Measurements from ENCODE around the gene B3GAT1.

The B3GAT1 gene

DNA sequence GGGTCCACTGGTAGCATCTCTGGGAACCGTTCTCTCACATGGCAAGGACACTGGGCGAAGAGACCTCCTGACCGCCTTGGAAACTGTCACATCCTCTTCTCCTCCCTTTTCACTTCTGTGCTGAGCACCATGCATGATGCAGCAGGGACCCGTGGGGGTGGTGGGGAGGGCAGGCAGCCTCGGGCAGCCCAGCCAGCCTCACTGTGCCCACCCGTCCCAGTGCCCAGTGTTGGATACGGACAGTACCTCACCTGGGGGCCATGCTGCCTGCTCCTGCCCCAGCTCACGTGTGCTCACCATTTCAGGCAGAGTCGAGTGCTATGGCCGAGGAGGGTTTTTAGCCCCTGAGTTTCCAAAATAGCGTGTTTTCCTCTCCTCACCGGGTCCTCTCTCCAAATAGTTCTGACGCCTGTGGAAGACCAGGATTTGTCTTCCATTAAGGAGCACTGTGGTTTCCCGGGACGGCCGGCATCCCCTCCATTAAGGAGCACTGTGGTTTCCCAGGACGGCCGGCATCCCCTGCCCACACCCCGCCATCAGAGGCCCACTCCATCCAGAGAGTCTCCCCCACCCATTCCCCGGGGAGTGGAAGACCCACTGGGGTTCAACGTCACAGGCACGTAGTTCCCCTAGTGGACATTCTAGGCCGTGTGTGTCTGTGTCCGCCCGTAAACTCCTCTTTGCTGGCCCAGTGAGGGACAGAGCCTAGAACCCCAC is 22.4 kb downstream of the B3GAT1 start:
- no peak for DNase-seq

DNA sequence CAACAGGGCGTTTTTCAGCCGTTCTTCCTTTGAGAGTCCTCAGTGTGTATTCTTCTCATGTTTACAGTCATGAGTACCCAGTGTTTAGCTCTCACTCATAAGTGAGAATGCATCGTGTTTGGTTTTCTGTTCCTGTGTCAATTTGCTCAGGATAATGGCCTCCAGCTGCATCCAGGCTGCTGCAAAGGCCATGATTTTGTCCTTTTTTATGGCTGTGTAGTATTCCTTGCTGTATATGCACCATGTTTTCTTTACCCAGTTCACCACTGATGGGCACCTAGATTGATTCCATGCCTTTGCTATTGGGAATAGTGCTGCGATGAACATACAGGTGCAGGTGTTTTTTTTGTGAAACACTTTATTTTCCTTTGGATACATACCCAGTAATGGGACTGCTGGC is 23.5 kb downstream of the B3GAT1 start:
- DNase-seq, result no peak

DNA sequence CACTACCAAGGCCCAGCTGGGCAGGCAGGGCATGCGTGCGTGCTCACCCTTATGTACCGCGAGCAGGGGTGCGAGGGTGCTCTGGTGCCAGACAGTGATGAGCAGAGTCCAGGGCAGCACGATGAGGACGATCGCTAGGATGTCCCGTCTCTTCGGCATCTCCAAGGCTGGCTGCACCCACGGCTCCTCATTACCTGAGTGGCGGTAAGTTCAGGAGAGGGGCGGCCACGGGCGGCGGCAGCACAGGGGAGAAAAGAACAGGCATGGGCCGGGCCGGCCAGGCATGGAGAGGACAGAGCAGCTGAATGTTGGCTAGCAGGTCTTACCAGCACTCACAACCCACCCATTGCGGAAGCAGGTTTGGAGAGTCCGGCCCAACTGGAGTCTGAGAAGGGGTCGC is 24.5 kb downstream of the B3GAT1 start:
- no peak for DNase-seq

DNA sequence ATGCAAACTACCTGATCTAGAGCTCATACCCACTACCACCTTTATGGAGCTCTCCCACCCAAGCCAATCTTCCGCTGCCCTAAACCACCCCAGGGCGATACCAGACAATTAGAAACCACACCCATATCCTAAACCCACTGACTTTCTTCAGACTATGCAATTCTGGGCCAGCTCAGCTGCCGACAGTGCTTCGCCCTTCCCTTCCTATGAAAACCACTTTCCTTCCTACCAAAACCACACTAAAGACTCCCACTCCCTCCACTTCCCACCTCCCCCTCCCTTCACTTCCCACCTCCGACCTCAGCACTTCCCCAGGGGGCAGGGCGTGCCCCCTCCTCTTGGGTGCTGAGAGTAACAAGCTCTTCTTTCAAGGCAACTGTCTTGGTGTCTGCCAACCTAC is 25.1 kb downstream of the B3GAT1 start:
- DNase-seq, result no peak

DNA sequence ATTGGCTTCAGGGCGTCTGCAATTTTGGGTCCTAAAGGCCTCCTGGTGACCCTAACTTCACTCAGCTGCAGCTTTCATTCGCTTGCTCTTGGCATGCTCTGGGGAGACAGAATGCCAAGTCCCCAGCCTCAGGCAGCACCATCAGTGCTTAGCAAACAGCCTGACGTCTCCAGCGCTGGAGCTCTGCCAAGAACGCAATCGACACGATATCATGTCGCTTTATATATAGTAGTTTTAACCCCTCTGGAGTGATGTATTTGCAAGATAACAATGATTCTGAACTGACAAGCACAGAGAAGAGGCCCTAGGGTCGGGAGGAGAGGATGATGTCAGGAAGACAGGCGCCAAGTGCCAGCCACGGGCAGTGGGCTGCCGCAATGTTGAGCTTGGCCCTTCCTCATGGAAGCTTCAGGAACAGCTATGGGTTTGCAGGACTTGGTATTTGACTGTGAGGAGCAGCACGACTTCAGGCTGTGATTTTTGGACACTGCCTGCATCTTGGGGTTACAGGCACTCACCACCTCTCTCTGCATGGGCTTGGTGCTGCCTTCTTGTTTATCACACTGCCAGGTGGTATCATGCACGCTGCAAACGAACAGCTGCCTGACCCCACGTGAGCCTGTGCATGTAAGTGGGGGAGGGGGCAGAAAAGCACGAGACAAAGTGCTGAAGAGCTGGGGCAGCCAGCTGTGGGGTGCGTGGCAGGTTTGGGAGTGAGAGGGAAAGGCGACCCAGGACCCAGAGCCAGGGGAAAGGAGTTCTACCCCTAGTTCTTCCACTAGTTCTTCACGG is 26.1 kb downstream of the B3GAT1 start:
- no peak for DNase-seq

DNA sequence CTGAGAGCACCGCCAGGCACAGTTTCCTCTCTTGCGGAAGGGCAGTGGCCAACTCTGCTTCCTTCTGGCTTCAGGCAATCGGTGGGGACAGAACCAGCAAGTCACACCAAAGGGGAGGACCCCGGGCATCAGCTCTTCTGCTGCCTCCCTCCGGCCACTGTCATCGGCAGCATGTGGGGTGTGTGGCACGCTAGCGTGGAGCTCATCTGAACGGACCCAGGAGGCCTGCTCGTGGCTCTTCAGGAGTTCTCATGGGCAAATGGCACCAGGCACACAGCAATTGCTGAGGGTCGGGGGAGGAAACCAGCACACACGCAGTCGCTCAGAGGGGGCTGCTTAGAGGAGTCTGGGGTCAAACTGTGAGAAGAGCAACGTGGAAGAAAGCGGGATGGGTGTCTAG is 26.9 kb downstream of the B3GAT1 start:
- no peak for DNase-seq

DNA sequence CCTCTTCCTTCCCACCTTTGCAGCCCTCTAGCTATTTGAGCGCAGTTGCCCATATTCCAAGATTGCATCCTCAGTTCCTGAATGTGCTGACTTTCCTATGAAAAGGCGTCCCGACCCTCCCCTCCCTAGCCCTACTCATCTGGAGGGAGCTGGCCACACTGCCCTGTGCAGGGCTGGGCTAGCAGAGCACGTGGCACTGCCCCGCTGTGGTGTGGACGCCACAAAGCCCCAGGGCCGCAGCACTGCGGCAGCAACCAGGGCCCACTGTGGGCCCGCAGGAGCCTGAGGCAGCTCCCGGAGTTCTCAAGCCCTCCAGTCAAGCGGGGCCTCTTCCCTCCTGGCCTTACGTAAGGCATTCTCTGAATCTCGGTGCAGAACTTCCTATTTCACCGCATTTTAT is 27.6 kb downstream of the B3GAT1 start:
- no peak for DNase-seq

DNA sequence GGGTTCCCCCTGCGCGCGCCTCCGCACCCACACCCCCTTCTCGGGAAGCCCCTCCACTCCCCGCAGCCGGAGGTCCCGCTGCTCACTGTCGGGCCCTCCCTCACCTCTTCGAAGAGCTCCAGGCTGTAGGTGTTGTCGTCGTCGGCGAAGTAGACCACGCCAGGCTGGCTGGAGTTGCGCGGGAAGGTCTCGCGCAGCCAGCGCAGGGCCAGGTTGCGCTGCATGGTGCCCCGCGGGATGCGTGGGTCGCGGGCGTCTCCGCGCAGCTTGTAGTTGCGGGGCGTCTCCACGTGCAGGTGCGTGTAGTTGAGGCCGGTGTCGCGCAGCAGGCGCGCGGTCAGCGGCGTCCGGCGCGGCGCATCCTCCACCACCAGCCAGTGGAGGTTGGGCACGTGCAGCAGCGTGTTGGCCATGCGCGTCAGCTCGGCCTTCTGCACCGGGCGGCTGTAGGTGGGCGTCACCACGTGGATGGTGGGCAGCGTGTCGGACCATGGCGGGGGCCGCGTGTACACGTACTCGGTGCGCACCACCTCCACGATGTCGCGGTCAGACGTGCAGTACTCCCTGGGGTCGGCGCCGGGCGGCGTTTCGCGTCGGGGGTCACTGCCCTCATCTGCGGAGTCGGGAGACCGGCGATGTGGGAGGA is 28.3 kb downstream of the B3GAT1 start:
- no peak for DNase-seq

DNA sequence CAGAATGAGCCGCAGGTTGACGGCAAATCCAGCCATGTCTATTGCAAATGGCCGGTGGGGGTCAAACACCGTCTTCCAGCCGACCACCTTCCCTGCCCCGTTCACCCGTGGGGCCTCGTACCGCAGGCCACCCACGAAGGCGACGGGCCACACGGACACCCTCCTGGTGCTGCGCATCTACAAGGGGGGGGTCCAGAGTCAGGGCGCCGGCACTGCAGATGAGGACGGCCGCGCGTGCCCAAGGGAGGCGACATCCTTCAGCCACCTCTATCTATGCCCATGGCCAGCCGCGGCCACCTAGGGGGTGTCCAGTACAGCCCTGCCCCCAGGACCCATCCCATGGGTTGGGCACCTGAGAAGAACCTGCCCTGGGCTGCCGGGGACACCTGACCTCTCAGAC is 29.2 kb downstream of the B3GAT1 start:
- no peak for DNase-seq

DNA sequence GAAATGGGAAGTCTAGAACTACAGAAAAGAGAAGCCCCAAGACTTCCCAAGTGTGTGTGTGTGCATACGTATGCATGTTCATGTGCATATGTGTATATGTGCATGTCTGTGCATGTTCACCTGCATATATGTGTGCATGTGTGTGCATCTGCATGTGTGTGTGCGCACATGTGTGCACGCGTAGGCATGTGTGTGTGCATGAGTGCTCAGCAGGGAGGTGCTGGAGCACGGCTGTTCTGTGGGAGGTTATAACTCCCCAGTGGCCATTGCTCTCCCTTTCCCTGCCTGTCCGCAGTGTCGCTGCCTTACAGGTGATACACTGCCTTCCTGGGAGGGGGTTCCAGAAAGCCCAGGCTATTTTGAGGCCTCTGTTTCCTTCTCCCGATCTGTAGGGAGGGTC is 29.8 kb downstream of the B3GAT1 start:
- DNase-seq, result no peak

DNA sequence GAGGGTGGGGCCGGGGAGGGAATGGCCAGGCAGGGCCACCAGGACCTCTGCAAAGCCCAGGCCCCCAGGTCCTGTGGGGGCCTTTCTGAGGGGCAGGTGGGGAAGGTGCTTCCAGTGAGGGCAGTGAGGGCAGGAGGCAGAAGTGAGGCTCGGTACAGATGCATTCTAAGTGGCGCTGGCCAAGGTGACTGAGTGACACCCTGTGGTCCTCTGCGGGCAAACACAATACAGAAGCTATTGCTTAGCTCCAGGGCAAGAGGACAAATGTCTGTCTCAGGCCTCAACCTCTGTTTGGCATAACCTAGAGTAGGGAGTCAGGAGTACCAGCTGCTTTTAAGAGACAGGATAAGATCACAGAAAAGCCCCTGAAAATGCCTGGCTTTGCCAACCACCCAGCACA is 31.3 kb downstream of the B3GAT1 start:
- DNase-seq, result no peak

DNA sequence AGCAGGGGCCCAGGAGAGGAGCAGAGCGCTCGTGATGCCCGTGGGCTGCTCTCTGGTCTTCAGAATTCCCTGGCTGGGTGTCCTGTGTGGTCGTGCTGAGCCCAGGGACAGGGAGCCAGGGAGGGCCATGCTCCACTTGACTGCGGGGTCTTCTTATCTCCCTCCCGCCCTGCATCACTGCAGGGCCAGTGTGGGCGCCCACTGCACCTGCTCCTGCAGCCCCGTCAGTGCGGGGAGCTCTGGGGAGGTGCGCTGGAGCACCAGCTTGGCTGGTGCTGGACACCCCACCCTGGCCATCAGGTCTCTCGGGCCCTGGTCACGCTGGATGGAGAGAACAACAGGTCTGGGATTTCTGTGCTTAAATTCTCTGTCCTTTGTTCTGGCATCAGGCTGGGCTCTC is 31.8 kb downstream of the B3GAT1 start:
- DNase-seq, result no peak

DNA sequence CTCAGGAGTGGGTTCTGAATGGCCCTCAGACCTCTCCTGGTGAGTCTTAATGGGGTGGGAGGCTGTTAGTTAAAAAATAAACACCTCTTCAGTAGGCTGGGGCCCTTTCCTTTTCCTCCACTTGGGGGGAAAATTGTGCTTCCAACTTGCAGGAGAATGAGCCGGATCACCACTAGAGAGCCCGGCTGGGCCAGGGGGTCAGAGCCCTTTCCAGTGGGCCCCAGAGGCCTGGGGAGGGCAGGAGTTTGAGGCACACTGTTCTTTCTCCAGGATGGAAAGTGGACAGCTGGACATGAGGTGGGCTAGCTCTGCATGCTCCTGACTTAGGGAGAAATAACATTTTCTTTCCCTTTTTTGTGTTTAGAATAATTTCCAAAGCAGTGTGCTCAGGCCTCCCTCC is 32.8 kb downstream of the B3GAT1 start:
- DNase-seq, result no peak

DNA sequence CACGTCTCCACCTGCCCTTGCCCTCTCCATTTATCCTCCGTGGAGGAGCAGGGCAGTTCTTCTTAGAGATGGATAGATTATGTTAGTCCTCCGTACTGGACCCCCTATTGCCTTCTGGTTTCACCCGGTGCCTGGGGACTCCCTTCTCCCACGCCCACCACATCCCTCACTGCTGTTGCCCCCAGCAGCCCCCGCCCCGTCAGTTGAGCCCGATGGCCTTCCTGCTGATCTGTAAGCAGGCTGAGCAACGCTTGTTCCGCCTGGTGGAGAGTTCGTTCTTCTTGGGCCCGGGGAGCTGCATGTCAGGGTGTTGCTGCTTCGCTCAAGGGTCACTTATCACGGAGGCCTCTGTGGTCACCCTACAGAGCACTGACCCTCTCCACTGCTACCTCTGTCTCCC is 34.2 kb downstream of the B3GAT1 start:
- no peak for DNase-seq

DNA sequence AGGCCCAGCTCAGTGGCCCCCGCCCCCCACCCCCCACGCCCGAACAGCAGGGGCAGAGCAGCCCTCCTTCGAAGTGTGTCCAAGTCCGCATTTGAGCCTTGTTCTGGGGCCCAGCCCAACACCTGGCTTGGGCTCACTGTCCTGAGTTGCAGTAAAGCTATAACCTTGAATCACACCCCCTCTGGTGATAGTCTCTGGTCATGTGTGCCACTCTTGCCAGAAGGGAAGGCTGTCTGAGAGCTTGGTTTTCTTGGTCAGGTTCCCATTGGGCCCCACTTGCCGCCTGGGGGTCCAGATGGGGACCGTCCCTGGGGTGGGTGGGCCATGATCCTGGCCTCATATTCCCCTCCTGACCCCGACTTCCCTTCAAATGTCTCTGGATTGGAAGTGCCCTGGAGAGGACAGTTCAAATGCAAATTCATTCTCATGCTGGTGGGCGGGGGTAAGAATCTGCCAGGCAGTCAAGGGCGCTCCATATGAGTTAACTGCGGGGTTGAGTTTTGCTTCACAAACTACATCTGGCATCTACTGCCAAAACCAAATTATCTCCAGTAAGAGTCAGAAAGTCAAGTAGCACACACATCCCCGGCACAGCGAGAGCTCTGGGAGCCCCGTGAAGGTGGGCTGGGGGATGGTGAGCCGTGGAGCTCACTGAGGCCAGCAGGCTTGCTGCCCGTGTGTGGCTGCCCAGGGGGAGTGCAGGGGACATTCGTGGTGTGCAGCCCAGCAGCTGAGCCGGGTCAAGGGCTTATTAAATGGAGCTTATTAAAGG is 35.7 kb downstream of the B3GAT1 start:
- no peak for DNase-seq

DNA sequence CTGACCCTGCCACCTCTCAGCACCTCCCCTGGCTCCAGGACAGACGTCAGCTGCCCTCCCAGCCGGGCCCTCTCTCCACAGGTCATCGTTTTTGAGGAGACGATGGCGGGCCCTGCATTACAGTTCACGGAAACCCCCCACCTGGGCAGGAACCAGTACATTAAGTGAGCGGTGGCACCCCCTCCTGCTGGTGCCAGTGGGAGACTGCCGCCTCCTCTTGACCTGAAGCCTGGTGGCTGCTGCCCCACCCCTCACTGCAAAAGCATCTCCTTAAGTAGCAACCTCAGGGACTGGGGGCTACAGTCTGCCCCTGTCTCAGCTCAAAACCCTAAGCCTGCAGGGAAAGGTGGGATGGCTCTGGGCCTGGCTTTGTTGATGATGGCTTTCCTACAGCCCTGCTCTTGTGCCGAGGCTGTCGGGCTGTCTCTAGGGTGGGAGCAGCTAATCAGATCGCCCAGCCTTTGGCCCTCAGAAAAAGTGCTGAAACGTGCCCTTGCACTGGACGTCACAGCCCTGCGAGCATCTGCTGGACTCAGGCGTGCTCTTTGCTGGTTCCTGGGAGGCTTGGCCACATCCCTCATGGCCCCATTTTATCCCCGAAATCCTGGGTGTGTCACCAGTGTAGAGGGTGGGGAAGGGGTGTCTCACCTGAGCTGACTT is 37.0 kb downstream of the B3GAT1 start:
- DNase-seq, result no peak

DNA sequence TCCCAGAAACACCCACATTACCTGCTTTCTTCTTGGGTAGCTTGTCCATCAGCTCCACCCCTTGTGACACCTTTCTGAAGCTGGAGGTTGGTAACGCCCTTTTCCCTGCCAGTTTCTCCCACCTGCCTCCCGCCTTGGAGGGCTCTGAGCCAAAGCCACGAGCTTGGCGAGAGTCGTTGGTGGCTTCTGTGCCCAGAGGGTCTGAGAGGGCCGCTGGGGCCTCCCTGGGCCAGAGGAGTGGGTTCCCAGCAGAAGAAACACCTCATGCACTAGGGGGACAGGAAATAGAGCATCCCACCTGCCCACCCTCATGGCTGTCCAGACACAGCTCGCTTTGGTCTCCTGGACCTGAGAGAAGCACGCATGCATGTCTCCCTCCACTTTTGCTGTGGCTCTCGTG is 37.9 kb downstream of the B3GAT1 start:
- DNase-seq, result no peak

DNA sequence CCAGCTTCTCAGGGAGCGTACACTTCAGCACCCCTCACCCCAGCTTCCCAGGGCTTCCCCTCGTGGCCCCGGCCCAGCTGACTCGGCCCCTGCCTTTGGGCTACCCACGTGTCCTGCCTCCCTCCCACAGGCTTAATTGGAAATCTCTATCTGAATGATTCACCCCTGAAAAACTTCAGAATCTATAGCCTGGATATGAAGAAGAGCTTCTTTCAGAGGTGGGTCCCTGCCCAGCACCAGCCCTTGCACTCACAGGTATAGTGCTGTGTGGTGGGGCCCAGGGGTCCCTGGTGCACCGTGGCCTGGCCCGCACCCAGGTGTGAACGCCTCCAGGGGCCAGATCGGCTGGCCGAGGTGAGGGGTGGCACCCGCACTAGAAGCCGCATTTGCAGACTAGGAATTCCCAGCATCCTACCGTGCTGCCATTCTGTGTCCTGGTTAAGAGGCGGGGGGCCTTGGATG is 38.4 kb downstream of the B3GAT1 start:
- DNase-seq, result no peak

DNA sequence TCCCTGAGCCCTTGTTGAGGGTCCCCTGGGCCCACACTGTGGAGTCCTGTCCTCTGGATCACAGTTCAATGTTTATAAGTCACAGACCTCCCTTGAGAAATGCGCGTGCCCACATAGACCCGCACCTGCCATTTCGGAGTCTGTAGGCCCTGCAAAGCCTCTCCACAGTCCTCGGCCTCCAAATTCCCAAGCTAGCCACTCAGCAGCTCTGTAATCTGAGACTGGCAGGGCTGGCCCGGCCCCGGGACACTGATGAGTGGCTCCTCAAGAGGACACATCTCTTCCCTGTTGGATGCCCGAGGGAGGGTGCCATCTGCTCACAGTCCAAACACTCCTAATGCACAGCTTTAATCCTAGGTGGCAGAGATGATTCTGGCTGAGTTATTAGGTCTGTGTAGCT is 39.1 kb downstream of the B3GAT1 start:
- no peak for DNase-seq

DNA sequence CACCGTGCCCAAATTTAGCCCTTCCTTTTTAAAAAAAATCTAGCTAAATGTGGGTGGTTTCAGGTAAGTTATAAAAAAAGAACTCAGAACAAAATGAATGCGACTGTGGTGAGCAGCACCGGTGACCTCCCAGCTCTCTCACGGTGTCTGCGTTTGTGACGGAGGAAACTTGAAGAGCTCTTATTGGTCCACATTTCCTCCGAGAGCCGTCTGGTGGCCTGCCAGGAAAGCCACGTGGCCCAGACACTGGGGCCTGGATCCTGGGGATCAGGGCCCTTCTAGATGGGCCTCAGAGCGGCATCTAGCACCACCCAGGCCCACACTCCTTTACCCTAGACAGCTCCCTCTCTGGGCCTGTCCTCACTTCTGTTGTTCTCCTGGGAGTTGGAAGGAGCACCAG is 39.5 kb downstream of the B3GAT1 start:
- no peak for DNase-seq

DNA sequence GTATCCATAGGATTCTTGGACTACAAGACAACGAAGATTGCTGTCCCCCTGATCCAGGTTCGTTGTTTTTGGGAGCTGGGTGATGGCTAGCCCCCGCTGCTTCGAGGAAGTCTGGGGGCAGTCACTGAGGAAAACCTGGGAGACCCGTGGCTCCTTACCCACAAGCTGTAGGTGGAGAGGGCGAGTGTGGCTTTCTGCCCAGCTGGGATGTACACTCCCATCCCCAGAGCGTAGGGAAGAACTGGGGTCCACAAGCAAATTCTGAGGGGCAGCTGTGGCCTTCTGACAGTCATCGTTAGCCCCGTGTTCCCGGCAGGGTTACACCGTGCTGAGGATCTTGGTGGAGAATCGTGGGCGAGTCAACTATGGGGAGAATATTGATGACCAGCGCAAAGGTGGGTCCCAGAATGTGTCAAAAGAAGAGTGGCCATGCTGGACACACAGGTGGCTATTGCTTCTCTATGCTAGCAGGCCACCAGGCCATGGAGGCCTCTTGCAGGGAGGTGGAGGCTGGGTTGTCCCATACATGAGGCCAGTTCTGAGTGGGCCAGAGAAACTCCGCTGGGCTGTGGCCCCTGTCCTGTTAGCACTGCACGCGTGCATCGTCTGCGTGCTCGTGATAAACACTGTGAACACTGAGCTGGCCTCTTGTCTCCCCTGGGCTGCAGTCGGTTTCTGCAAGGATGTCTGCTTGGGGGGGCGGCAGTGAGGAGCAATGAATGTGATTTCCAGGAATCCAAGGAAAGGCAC is 40.4 kb downstream of the B3GAT1 start:
- no peak for DNase-seq
